ENCODE results near the gene ACTR3C. TPM values are rescaled to one million over a fixed set of nuclear protein-coding genes. Genes with fewer than 3 reads are reported as not detected.

ACTR3C gene
- total and polyA plus RNA-seq, 10 of the 15 experiments (the other 5 are each of a cell fraction or from before 2014, with no cell fraction given) = 2.0 to 10.2 (median 6.3) TPM

GRCh38 chr7:150371131-150371995 lies 48.0 kb upstream of the ACTR3C start:
- peaks cover 69% of the 10 kb centered on the region for H3K79me2 ChIP-seq (ENCODE audit: control insufficient read depth, insufficient read depth, low read length)

More at GRCh38 chr7:150371131-150371995, 48.0 kb upstream of the ACTR3C start:
- in situ Hi-C loops (cut with MboI) = no loop called here
- POLR2A ChIA-PET = interaction anchor here (0.9 to 3.7 kb wide), 5 partner anchors 9 to 62 kb away, joined by 3 to 20 read pairs (median 10); a partner anchor contains a TSS
- SMC1A ChIA-PET (ENCODE audit: uncharacterized antibody, unreplicated experiment) = interaction anchor here (0.6 to 2.6 kb wide), 6 partner anchors 8 to 68 kb away, joined by 3 to 19 read pairs (median 8); a partner anchor contains a TSS
- CTCF ChIA-PET = interaction anchor here (2.1 to 7.7 kb wide), 3 partner anchors 15 to 47 kb away, joined by 13 to 70 read pairs (median 17); a partner anchor contains a TSS
- WGBS (ENCODE audit: insufficient coverage, insufficient replicate concordance, low lambda C conversion rate, missing lambda C conversion rate) = 97% methylated on average over 43 of the region's 48 CpGs
- no peaks in the 10 kb centered on the region for H3K27me3 ChIP-seq (replicated peaks in 1 of 2; ENCODE audit: control insufficient read depth in 2 of 2, insufficient read depth in 2 of 2, low read length in 1 of 2)
- peaks cover 36% of the 10 kb centered on the region for H3K4me1 ChIP-seq (ENCODE audit: control insufficient read depth, insufficient read depth, low read length)
- peak overlapping the region; percentile 99; the same call in 1 of the 2 replicates for H3K4me2 ChIP-seq (ENCODE audit: control insufficient read depth, insufficient read depth)
- intact Hi-C loops (cut with micrococcal nuclease; ENCODE audit: unreplicated experiment) = no loop called here
- H4K20me1 ChIP-seq (ENCODE audit: control insufficient read depth, insufficient read depth) = no peaks in the 10 kb centered on the region; the same call in 1 of the 2 replicates
- RAD21 ChIA-PET (ENCODE audit: unreplicated experiment) = interaction anchor here (1.3 to 3.2 kb wide), 6 partner anchors 9 to 66 kb away, joined by 3 to 30 read pairs (median 15); a partner anchor contains a TSS
- H3K9me3 ChIP-seq (replicated peaks; ENCODE audit: control insufficient read depth, insufficient read depth, low read length) = no peaks in the 10 kb centered on the region
- no peak overlapping the region for H2AFZ ChIP-seq (ENCODE audit: control insufficient read depth, low read depth, low read length)
- no TSS peak for BruUV-seq (replicated peaks)
- peak overlapping the region; percentile 96; the same call in 1 of the 2 replicates for H3K4me3 ChIP-seq
- no peak overlapping the region; the same call in 1 of the 2 replicates for H3K27ac ChIP-seq (ENCODE audit: control insufficient read depth, insufficient read depth)
- no peak overlapping the region for H3K9ac ChIP-seq (ENCODE audit: control insufficient read depth, insufficient read depth, low read length)
- peaks cover 17 to 20% of the 10 kb centered on the region in 2 experiments for H3K36me3 ChIP-seq (ENCODE audit: control insufficient read depth in 2 of 2, insufficient read depth in 2 of 2, low read length in 1 of 2)
- FAIRE-seq (no peak), ATAC-seq (no peak), DNase-seq (ENCODE audit: low read depth, low spot score) (no peak)
- TF ChIP-seq, protein P1, sequence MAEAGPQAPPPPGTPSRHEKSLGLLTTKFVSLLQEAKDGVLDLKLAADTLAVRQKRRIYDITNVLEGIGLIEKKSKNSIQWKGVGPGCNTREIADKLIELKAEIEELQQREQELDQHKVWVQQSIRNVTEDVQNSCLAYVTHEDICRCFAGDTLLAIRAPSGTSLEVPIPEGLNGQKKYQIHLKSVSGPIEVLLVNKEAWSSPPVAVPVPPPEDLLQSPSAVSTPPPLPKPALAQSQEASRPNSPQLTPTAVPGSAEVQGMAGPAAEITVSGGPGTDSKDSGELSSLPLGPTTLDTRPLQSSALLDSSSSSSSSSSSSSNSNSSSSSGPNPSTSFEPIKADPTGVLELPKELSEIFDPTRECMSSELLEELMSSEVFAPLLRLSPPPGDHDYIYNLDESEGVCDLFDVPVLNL (IDR thresholded peaks at IDR 0.05; ENCODE audit: low read depth, low read length) = no peak
- TF ChIP-seq STAT3 (IDR thresholded peaks at IDR 0.05; ENCODE audit: low read depth, low read length) = no peak
- TF ChIP-seq ZBED1 (IDR thresholded peaks at IDR 0.05; ENCODE audit: borderline replicate concordance) = no peak
- 0 out of 2 replicates have a peak, but pooled peaks have one; percentile 48 for TF ChIP-seq MLLT1 (IDR thresholded peaks at IDR 0.05)
- TF ChIP-seq, protein P2, sequence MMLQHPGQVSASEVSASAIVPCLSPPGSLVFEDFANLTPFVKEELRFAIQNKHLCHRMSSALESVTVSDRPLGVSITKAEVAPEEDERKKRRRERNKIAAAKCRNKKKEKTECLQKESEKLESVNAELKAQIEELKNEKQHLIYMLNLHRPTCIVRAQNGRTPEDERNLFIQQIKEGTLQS (IDR thresholded peaks at IDR 0.05; ENCODE audit: borderline replicate concordance, extremely low read depth, low read depth, low read length) = no peak
- peak; percentile 34; the same call in 1 of the 2 replicates for TF ChIP-seq POLR2A (IDR thresholded peaks at IDR 0.05; ENCODE audit: low read depth, low read length)
- TF ChIP-seq NR2F1 (conservative IDR thresholded peaks at IDR 0.05) = no peak
- TF ChIP-seq MEF2A (IDR thresholded peaks at IDR 0.05; ENCODE audit: insufficient read depth, low read depth, low read length) = no peak
